Right lobe of liver (tissue), 6 donors: ENCODE results near the gene ZFPM1. TPM values are rescaled to one million over a fixed set of nuclear protein-coding genes. Genes with fewer than 3 reads are reported as not detected.

Source experiments
- ATAC-seq, 4 donors: fragments of 200-7000 bp; cut with Tn5 transposase; one replicate each; pipeline ENCODE4 v1.9.1; 2020; ENCODE audit warnings: mild to moderate bottlenecking in 4 of 4, moderate library complexity in 4 of 4
- DNase-seq, 3 donors: peaks; one replicate each; pipeline ENCODE4 v3.0.0-alpha.2; 2020
- H3K27ac ChIP-seq, 3 donors: fragments of 200-600 bp; one replicate each; pipeline ENCODE4 v1.8.0; 2022
- H3K27me3 ChIP-seq, 2 donors: fragments of 200-600 bp; one replicate each; pipeline ENCODE4 v1.8.0; 2022
- H3K36me3 ChIP-seq, 4 donors: fragments of 200-600 bp; sonication (generic) in 1 of 4; one replicate each; pipeline versions ENCODE4 v1.5.1 to v1.8.0; 2017 to 2022; ENCODE audit warnings: control low read depth in 1 of 4
- H3K4me1 ChIP-seq, 4 donors: fragments of 200-600 bp; sonication (generic) in 1 of 4; one replicate each; pipeline versions ENCODE4 v1.5.1 to v1.8.0; 2017 to 2022; ENCODE audit warnings: control low read depth in 1 of 4
- H3K4me3 ChIP-seq, 3 donors: fragments of 200-600 bp; one replicate each; pipeline ENCODE4 v1.8.0; 2022
- H3K9me3 ChIP-seq, 4 donors: fragments of 200-600 bp; sonication (generic) in 1 of 4; one replicate each; pipeline versions ENCODE4 v1.5.1 to v1.8.0; 2017 to 2022; ENCODE audit warnings: control low read depth in 1 of 4
- POLR2A ChIP-seq: fragments of 450-650 bp; IDR thresholded peaks from one replicate; pipeline ENCODE4 v1.6.1; 2017; ENCODE audit warnings: antibody characterized with exemption, mild to moderate bottlenecking
- WGBS: methylation state at CpG from one replicate; pipeline ENCODE4 v1.1.6; 2018; ENCODE audit warnings: low coverage, low lambda C conversion rate; ENCODE audit not compliant: insufficient coverage; ENCODE audit errors: missing lambda C conversion rate; 5-methylcytosine and 5-hydroxymethylcytosine counted together
- intact Hi-C, 2 donors: fragments of 100-400 bp; cut with DNase I; formaldehyde crosslinking; loops; one replicate each; pipeline versions ENCODE4 v1.11.2 to v1.14.1; 2022
- microRNA-seq, 2 donors: library from miRNA; unstranded; fragments of <30 nt; microRNA quantifications; one replicate each; pipeline ENCODE4, GENCODE V29; 2019 to 2020
- small RNA-seq, 2 experiments: library from RNA; depleted of rRNA; stranded (forward); fragments of <200 nt; gene quantifications; one replicate each; pipeline ENCODE3, GENCODE V24; 2016
- total RNA-seq, 6 experiments: library from RNA; depleted of rRNA in 2 of 6; stranded (reverse); fragments of >200 nt in 2 of 6; fragmentation: NEBNext Ultra II Directional in 3 of 6; extraction: Animal tissue kit (Norgen Biotek cat#: 25700) in 3 of 6; gene quantifications; one replicate each; pipeline versions ENCODE4 v1.1.0 to v1.2.4, GENCODE V29; 2016 to 2023
- TF ChIP-seq, protein P1 (sequence below), 4 donors: fragments of 200-600 bp in 3 of 4; fragments of 450-650 bp in 1 of 4; IDR thresholded peaks; one replicate each; pipeline versions ENCODE4 v1.5.1 to v1.8.0; 2016 to 2022; ENCODE audit warnings: antibody characterized with exemption in 4 of 4, mild to moderate bottlenecking in 2 of 4
- donor health status: DM: no; HTN: yes; CAD: no.
- donor health status: DM: no; HTN: no; CAD: no.
- donor health status: DM: no; HTN: no; CAD: no.
- donor health status: DM: no; HTN: yes; CAD: no.
- donor health status: DM: no; HTN: yes; CAD: no.

ZFPM1 gene
- total RNA-seq, 6 experiments from 2014 or later: 3.8 to 15.5 (median 8.3) TPM

DNA sequence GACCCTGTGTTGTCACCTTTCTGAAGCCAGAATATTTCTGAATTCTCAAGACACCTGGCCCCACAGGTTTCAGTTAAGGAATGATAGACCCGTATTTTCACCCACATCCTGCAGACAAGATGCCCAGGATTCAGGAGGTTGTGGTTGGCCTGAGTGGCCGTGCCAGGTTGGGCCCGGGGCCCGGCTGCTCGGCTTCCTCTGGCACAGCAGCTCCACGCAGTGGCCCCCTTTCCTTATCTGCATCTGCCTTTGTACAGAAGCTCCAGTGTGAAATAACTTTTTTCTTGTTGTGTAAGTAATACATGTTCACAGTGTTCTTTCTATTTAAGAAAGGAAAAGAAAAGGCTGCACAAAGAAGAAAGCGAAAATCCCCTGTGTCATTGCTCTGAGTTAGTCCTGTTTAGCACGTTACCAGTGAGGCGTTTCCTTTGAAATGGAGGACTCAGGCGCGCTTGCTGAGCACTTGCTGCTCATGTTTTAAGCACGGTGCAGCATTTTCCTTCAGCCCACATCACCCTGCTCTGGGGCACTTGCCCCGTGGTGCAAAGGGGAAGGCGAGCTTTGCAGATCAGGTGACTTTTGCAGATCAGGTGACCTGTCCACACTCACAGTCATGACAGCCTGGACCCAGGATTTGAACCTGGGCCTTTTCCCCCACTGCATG lies 130.0 kb downstream of the ZFPM1 start:
- TF ChIP-seq, protein P1, sequence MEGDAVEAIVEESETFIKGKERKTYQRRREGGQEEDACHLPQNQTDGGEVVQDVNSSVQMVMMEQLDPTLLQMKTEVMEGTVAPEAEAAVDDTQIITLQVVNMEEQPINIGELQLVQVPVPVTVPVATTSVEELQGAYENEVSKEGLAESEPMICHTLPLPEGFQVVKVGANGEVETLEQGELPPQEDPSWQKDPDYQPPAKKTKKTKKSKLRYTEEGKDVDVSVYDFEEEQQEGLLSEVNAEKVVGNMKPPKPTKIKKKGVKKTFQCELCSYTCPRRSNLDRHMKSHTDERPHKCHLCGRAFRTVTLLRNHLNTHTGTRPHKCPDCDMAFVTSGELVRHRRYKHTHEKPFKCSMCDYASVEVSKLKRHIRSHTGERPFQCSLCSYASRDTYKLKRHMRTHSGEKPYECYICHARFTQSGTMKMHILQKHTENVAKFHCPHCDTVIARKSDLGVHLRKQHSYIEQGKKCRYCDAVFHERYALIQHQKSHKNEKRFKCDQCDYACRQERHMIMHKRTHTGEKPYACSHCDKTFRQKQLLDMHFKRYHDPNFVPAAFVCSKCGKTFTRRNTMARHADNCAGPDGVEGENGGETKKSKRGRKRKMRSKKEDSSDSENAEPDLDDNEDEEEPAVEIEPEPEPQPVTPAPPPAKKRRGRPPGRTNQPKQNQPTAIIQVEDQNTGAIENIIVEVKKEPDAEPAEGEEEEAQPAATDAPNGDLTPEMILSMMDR (IDR thresholded peaks at IDR 0.05): no peak
- no peak for TF ChIP-seq POLR2A
- H3K27me3 ChIP-seq: no peaks in the 10 kb centered on the region
- intact Hi-C loops: no loop called here
- H3K4me1 ChIP-seq: no peaks in the 10 kb centered on the region
- no peaks in the 10 kb centered on the region for H3K9me3 ChIP-seq
- DNase-seq (no peak), ATAC-seq (no peak)
- H3K4me3 ChIP-seq: no peak overlapping the region
- H3K36me3 ChIP-seq: peaks cover 0 to 25% (median 11%) of the 10 kb centered on the region in 4 donors
- 76% methylated on average over 11 of the region's 14 CpGs for WGBS
- H3K27ac ChIP-seq: no peak overlapping the region

GRCh38 chr16:88584676-88585075 lies 131.6 kb downstream of the ZFPM1 start:
- H3K27ac ChIP-seq: no peak overlapping the region
- no peak overlapping the region for H3K4me3 ChIP-seq
- H3K4me1 ChIP-seq: no peaks in the 10 kb centered on the region
- no peaks in the 10 kb centered on the region for H3K27me3 ChIP-seq
- no peaks in the 10 kb centered on the region for H3K9me3 ChIP-seq
- TF ChIP-seq POLR2A: no peak
- TF ChIP-seq, protein P1 (IDR thresholded peaks at IDR 0.05): no peak
- peaks cover 0 to 29% (median 13%) of the 10 kb centered on the region in 4 donors for H3K36me3 ChIP-seq
- ATAC-seq (no peak), DNase-seq (no peak)
- 86% methylated on average over 6 of the region's 6 CpGs for WGBS
- intact Hi-C loops: no loop called here

- no peak for TF ChIP-seq POLR2A
- TF ChIP-seq, protein P1 (IDR thresholded peaks at IDR 0.05): no peak
- H3K4me1 ChIP-seq: no peaks in the 10 kb centered on the region
- intact Hi-C loops: no loop called here
- H3K27me3 ChIP-seq: no peaks in the 10 kb centered on the region
- no peak overlapping the region for H3K27ac ChIP-seq
- H3K4me3 ChIP-seq: no peak overlapping the region
- H3K36me3 ChIP-seq: peaks cover 0 to 35% (median 13%) of the 10 kb centered on the region in 4 donors
- H3K9me3 ChIP-seq: no peaks in the 10 kb centered on the region
- WGBS: 52% methylated on average over 8 of the region's 8 CpGs
- ATAC-seq: peak in 1 of 4 donors; percentile 7
- DNase-seq: no peak
Observed at GRCh38 chr16:88585269-88585668, 132.2 kb downstream of the ZFPM1 start.

DNA sequence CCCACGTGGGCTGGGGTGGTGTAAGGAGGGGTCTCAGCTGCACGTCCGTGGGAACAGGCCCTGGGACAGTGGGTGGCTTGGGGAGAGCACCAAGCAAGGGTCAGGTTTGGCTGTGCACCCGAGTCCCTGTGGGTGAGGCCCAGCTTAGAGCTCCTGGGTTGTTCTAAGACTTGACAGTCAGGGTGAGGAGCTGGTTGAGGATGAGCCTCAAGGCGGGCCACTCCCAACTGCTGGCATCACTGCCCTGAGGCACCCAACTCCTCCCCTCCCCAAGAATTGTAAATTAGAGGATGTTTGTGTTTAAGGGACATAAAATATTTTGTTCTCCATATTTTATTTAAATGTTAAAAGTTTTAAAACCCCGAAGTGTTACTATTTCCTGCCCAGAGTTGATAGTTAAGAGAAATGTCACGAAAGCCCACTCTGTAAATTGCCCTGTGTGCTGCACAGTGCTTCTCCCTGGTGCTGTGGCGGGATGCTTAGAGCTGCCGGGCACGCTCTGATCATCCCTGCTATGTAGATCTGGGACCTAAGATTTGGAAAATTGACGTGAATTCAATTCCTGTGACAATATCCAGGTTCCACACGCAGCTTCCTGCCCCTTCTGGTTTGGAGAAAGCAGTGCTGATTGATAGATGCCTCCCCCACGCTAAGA lies 133.0 kb downstream of the ZFPM1 start:
- Histone ChIP-seq H3K27ac (no peak overlapping the region), H3K36me3 (peaks cover 0 to 31% (median 13%) of the 10 kb centered on the region in 4 donors), H3K27me3 (no peaks in the 10 kb centered on the region), H3K4me3 (no peak overlapping the region), H3K4me1 (no peaks in the 10 kb centered on the region), H3K9me3 (no peaks in the 10 kb centered on the region)
- 95% methylated on average over 4 of the region's 13 CpGs for WGBS
- peak in 1 of 4 donors; percentile 35 for ATAC-seq
- TF ChIP-seq POLR2A: no peak
- DNase-seq: no peak
- intact Hi-C loops: no loop called here

Small RNA genes within 50 kb of the gene (microRNA-seq; reads per million reads assigned to microRNA genes)
- 0.58 to 0.64 reads per million in 2 donors for gene MIR5189

Small RNA genes within 50 kb of the gene (small RNA-seq; reads per million reads assigned to genes)
- gene MIR5189: 0 reads per million in 2 experiments

Other genes starting within 250 kb of the ZFPM1 start
- gene ZNF469, start 70.3 kb upstream of the ZFPM1 start, total RNA-seq: 1 to 10 TPM in 2 of 6 experiments, under 1 TPM in 4; 0.22 to 1.3 (median 0.37) TPM
- 10 to 100 TPM in 5 of 6 experiments, 1 to 10 TPM in 1; 8.7 to 22.8 (median 16.4) TPM for gene ZC3H18, start 117.1 kb downstream of the ZFPM1 start, total RNA-seq
- gene IL17C, start 185.3 kb downstream of the ZFPM1 start, total RNA-seq: not detected
- 10 to 100 TPM; 22.8 to 70.0 (median 41.3) TPM for gene CYBA, start 197.8 kb downstream of the ZFPM1 start, total RNA-seq
- 10 to 100 TPM; 10.2 to 57.1 (median 15.2) TPM for gene MVD, start 209.8 kb downstream of the ZFPM1 start, total RNA-seq
- under 1 TPM; 0.15 to 0.98 (median 0.35) TPM for gene SNAI3, start 233.2 kb downstream of the ZFPM1 start, total RNA-seq